Adrenal gland (tissue), 12 donors: ENCODE results near the gene UTP14A. TPM values are rescaled to one million over a fixed set of nuclear protein-coding genes. Genes with fewer than 3 reads are reported as not detected.

ENCODE experiments used
- DNase-seq, 7 donors: peaks; one replicate each; pipeline ENCODE4 v3.0.0-alpha.2; 2019 to 2020
- H3K27ac ChIP-seq, 5 donors: fragments of 200-600 bp; sonication (generic) in 4 of 5; 1 replicate in 3 of 5; 2 replicates in 2 of 5; pipeline versions ENCODE4 v1.5.1 to v1.8.0; 2016 to 2020; ENCODE audit warnings: mild to moderate bottlenecking in 1 of 5
- H3K27me3 ChIP-seq: fragments of 200-600 bp; 2 replicates; pipeline ENCODE4 v1.8.0; 2021
- H3K36me3 ChIP-seq, 2 donors: fragments of 200-600 bp; replicated peaks in 1 of 2; 1 replicate in 1 of 2; 2 replicates in 1 of 2; pipeline versions ENCODE4 v1.5.1 to v1.8.0; 2018 to 2022
- H3K4me1 ChIP-seq, 2 donors: fragments of 200-600 bp; replicated peaks in 1 of 2; 1 replicate in 1 of 2; 2 replicates in 1 of 2; pipeline versions ENCODE4 v1.5.1 to v1.8.0; 2018 to 2021
- H3K4me3 ChIP-seq, 4 donors: fragments of 200-600 bp; sonication (generic) in 3 of 4; one replicate each; pipeline ENCODE4 v1.5.1; 2016 to 2018
- H3K9me3 ChIP-seq, 3 donors: fragments of 200-600 bp; sonication (generic) in 1 of 3; replicated peaks in 1 of 3; 1 replicate in 2 of 3; 2 replicates in 1 of 3; pipeline versions ENCODE4 v1.5.1 to v1.8.0; 2016 to 2021
- POLR2A ChIP-seq, 2 donors: fragments of 450-650 bp; IDR thresholded peaks; one replicate each; pipeline ENCODE4 v1.6.1; 2017; ENCODE audit warnings: antibody characterized with exemption in 2 of 2, mild to moderate bottlenecking in 2 of 2, moderate library complexity in 1 of 2
- WGBS, 4 donors: extraction: QIAGEN DNeasy Blood & Tissue Kit in 2 of 4; methylation state at CpG; one replicate each; pipeline versions ENCODE4 v1.1.5 to v1.1.7; 2013 to 2017; 5-methylcytosine and 5-hydroxymethylcytosine counted together
- intact Hi-C, 2 donors: fragments of 100-400 bp; cut with DNase I; formaldehyde crosslinking; loops; one replicate each; pipeline versions ENCODE4 v1.14.1 to v1.15.0; 2022 to 2023
- polyA plus RNA-seq, 3 donors: library from polyadenylated mRNA; stranded (reverse); fragments of 200-250 nt in 2 of 3; fragments of 350-450 nt in 1 of 3; fragmentation: Illumina TruSeq in 1 of 3; extraction: RNeasy Lipid Tissue Mini Kit (QIAGEN cat#74804) in 1 of 3; gene quantifications; one replicate each; pipeline ENCODE4 v1.2.3, GENCODE V29; 2013 to 2014
- total RNA-seq, 9 donors: library from RNA; depleted of rRNA in 4 of 9; stranded (reverse); fragments of >200 nt in 4 of 9; fragments of 120-200 nt in 1 of 9; fragmentation: NEBNext Ultra II Directional in 1 of 9; extraction: Animal tissue kit (Norgen Biotek cat#: 25700) in 1 of 9; gene quantifications; one replicate each; pipeline versions ENCODE4 v1.1.0 to v1.2.4, GENCODE V29; 2013 to 2023
- TF ChIP-seq, protein P1 (sequence below), 6 experiments: fragments of 450-650 bp in 4 of 6; fragments of 200-600 bp in 2 of 6; sonication (generic) in 1 of 6; IDR thresholded peaks; 1 replicate in 5 of 6; 2 replicates in 1 of 6; pipeline versions ENCODE4 v1.5.1 to v1.8.0; 2016 to 2021; ENCODE audit warnings: antibody characterized with exemption in 6 of 6, mild to moderate bottlenecking in 2 of 6, moderate library complexity in 1 of 6
- donor health status: healthy with polysubstance abuse.
- donor health status: Bipolar disorder and iron deficiency.
- donor health status: DM: yes; HTN: yes; CAD: no.
- donor health status: DM: no; HTN: no; CAD: no.
- donor health status: DM: no; HTN: no; CAD: no.
- donor health status: DM: yes; HTN: yes; CAD: no.

Gene UTP14A
- total and polyA plus RNA-seq, 12 donors = 10.1 to 28.1 (median 14.0) TPM

DNA sequence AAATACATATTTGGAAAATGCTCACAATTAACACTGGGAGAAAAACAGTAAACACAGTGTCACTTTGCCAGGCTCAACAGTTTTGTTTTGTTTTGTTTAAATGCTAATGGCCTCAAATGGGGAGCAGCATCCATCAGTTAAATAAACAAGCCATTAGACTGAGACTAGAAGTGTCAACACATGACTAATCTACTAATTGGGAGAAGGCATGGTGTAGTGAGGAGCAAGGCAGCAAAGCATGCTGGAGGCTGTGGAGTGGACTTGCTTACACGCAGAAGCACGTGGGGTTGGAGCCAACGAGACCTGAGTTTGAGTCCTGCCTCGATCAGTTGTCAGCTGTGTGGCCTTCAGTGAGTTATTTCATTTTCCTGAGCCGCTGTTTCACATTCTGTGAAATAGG lies 29.0 kb downstream of the UTP14A start:
- Histone ChIP-seq H3K27ac (no peak overlapping the region), H3K9me3 (no peaks in the 10 kb centered on the region), H3K4me1 (no peaks in the 10 kb centered on the region), H3K36me3 (no peaks in the 10 kb centered on the region), H3K27me3 (peaks cover 8% of the 10 kb centered on the region), H3K4me3 (no peak overlapping the region)
- intact Hi-C loops = no loop called here
- WGBS, 4 donors = 65 to 92% (median 87%) methylated on average over 4 to 5 of the region's 5 CpGs
- TF ChIP-seq POLR2A (IDR thresholded peaks at IDR 0.05) = no peak
- TF ChIP-seq, protein P1, sequence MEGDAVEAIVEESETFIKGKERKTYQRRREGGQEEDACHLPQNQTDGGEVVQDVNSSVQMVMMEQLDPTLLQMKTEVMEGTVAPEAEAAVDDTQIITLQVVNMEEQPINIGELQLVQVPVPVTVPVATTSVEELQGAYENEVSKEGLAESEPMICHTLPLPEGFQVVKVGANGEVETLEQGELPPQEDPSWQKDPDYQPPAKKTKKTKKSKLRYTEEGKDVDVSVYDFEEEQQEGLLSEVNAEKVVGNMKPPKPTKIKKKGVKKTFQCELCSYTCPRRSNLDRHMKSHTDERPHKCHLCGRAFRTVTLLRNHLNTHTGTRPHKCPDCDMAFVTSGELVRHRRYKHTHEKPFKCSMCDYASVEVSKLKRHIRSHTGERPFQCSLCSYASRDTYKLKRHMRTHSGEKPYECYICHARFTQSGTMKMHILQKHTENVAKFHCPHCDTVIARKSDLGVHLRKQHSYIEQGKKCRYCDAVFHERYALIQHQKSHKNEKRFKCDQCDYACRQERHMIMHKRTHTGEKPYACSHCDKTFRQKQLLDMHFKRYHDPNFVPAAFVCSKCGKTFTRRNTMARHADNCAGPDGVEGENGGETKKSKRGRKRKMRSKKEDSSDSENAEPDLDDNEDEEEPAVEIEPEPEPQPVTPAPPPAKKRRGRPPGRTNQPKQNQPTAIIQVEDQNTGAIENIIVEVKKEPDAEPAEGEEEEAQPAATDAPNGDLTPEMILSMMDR (IDR thresholded peaks at IDR 0.05) = no peak
- no peak for DNase-seq

DNA sequence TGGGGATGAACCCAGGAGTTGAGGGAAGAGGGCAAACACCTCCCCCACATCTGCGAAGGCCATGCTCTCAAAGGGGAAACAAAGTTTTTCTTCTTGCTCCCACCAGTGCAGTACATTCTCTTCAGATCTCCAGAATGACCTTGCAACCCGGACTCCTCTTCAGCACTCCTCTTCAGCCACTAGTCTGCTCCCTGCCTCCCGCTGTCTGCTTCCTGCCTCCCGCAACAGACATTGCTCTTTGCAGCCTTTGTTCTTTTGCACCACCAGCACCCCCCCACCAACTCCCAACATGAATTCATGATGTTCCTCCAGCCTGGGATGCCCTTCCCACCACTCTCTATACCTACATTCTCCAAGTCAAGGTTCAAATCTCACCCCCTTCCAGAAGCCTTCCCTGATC lies 32.1 kb downstream of the UTP14A start:
- WGBS, 4 donors = 57 to 63% (median 59%) methylated on average over 3 to 4 of the region's 4 CpGs

DNA sequence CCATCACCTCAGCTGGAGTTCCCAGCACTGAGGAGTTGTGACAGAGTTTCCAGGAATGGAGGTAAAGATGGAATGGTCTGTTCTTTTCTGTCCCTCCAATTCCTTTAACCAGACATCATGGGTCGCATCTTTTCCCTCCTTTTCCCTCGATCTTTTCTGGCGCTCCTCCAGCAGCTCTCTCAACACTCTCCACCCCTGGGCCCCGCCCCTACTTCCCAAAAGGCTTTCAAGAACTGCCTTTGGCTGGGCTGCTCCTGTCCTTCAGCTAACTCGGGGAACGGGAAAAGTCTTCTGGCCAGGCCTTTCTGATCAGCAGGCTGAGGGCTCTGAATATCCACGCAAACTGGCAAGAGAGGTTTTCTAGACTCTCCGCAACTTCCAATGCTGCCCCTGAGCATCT lies 34.0 kb downstream of the UTP14A start:
- WGBS, 4 donors = 45 to 55% (median 51%) methylated on average over 8 of the region's 8 CpGs
- Histone ChIP-seq H3K4me3 (no peak overlapping the region), H3K4me1 (no peaks in the 10 kb centered on the region), H3K27ac (no peak overlapping the region), H3K36me3 (no peaks in the 10 kb centered on the region), H3K27me3 (peaks cover 8% of the 10 kb centered on the region), H3K9me3 (no peaks in the 10 kb centered on the region)
- no peak for DNase-seq
- intact Hi-C loops = no loop called here
- TF ChIP-seq, protein P1 (IDR thresholded peaks at IDR 0.05) = no peak
- TF ChIP-seq POLR2A (IDR thresholded peaks at IDR 0.05) = no peak

More for the DNA sequence above, 32.1 kb downstream of the UTP14A start:
- no peaks in the 10 kb centered on the region for H3K36me3 ChIP-seq
- no peak overlapping the region for H3K27ac ChIP-seq
- H3K4me3 ChIP-seq = no peak overlapping the region
- no peaks in the 10 kb centered on the region for H3K4me1 ChIP-seq
- no peak for TF ChIP-seq POLR2A (IDR thresholded peaks at IDR 0.05)
- TF ChIP-seq, protein P1 (IDR thresholded peaks at IDR 0.05) = no peak
- no peaks in the 10 kb centered on the region for H3K9me3 ChIP-seq
- H3K27me3 ChIP-seq = peaks cover 8% of the 10 kb centered on the region
- DNase-seq = no peak
- intact Hi-C loops = no loop called here

DNA sequence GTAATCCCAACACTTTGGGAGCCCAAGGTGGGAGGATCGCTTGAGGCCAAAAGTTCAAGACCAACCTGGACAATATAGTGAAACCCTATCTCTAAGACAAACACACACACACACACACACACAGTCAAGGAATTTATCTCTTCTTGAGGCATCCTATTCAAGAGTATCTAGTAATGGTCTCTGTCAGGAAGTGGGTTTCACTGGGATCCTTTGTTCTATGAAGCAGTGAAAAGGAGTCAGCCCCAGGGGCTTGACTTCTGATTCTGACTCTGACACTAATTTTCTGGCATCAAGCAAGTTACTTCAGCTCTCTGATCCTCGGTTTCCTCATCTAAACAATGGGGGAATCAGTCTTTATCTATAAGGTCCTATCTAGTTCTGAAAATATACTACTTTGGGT lies 34.8 kb downstream of the UTP14A start:
- Histone ChIP-seq H3K9me3 (no peaks in the 10 kb centered on the region), H3K4me3 (no peak overlapping the region), H3K27ac (no peak overlapping the region), H3K4me1 (no peaks in the 10 kb centered on the region), H3K27me3 (peaks cover 4% of the 10 kb centered on the region), H3K36me3 (no peaks in the 10 kb centered on the region)
- intact Hi-C loops = no loop called here
- DNase-seq = no peak
- TF ChIP-seq POLR2A (IDR thresholded peaks at IDR 0.05) = no peak
- TF ChIP-seq, protein P1 (IDR thresholded peaks at IDR 0.05) = no peak
- WGBS, 4 donors = 70 to 92% (median 87%) methylated on average over 1 to 2 of the region's 2 CpGs
